ENCODE results near the gene SPARCL1.

The SPARCL1 gene

DNA sequence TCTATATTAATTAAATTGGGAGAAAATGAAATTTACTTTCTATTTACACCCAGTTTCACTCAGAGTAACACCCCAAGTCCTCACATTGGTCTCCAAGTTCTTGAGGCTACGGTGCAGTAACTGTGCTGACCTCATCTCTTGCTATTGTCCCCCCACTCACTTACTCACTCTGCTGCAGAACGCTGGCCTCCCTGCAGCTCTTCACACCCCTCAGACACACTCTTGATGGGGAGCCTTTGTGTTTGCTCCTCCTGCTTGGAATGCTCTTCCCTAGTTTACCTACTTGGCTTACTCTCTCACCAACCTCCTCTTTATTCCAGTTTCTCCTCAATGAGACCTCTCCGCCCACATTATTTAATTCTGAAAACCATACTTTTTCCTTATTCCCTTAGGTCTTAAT is 22.2 kb upstream of the SPARCL1 start:
- no peak for DNase-seq (ENCODE audit: insufficient read length, low spot score)
- FAIRE-seq = no peak
- TF ChIP-seq, protein P1, sequence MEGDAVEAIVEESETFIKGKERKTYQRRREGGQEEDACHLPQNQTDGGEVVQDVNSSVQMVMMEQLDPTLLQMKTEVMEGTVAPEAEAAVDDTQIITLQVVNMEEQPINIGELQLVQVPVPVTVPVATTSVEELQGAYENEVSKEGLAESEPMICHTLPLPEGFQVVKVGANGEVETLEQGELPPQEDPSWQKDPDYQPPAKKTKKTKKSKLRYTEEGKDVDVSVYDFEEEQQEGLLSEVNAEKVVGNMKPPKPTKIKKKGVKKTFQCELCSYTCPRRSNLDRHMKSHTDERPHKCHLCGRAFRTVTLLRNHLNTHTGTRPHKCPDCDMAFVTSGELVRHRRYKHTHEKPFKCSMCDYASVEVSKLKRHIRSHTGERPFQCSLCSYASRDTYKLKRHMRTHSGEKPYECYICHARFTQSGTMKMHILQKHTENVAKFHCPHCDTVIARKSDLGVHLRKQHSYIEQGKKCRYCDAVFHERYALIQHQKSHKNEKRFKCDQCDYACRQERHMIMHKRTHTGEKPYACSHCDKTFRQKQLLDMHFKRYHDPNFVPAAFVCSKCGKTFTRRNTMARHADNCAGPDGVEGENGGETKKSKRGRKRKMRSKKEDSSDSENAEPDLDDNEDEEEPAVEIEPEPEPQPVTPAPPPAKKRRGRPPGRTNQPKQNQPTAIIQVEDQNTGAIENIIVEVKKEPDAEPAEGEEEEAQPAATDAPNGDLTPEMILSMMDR (IDR thresholded peaks at IDR 0.05; ENCODE audit: insufficient read depth, missing control alignments) = no peak

DNA sequence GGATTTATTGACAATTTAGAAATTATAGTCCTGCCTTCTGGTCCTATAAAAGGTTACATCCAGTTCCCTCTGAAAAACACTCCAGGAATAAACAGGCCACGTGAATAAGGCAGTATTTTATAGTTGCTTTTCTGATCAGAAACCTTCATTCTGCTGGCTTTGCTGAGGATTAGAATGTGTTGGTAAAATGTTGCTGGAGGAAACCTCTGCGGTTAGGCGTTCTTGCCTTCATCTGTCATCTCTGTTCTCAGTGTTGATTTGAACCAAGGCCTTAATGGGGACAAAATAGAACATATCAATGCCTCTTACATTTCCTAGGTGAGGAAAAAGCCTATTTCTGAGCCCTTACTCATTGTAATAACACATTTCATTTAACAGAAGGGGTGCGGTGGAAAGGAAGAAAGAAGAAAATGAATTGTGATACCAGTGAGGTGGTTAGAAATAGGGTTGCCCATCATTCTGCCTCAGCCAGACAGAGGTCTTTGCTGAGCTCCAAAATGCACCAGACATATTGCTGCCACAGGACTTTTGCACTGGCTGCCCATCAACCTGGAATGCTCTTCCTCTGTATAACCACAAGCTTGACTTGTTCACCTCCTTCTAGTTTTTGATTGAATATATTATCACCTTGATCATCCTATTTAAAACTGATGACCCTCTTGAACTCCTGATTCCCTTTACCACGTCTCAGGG is 18.0 kb upstream of the SPARCL1 start:
- FAIRE-seq (no peak), DNase-seq (ENCODE audit: insufficient read length, low spot score) (no peak)
- TF ChIP-seq, protein P1 (IDR thresholded peaks at IDR 0.05; ENCODE audit: insufficient read depth, missing control alignments) = no peak

DNA sequence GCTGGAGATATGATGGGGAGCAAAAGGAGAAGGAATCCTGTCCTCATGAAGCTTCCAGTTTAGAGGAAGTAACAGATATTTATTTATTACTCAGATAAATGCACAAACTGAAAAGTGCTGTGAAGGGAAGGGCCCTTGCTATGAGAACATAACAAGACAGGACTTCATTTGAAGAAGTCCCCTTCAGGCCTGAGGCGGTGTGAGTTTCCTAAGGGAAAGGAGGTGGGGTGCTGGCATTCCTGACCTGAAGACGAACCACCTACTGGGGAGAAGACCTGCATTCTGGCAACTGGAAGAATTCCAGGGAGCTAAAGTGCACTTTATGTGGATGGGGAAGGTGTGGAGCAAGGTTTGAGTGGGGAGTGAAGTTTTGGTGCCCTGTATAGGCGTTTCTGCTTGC is 15.9 kb upstream of the SPARCL1 start:
- FAIRE-seq (no peak), DNase-seq (ENCODE audit: insufficient read length, low spot score) (no peak)
- TF ChIP-seq, protein P1 (IDR thresholded peaks at IDR 0.05; ENCODE audit: insufficient read depth, missing control alignments) = no peak

DNA sequence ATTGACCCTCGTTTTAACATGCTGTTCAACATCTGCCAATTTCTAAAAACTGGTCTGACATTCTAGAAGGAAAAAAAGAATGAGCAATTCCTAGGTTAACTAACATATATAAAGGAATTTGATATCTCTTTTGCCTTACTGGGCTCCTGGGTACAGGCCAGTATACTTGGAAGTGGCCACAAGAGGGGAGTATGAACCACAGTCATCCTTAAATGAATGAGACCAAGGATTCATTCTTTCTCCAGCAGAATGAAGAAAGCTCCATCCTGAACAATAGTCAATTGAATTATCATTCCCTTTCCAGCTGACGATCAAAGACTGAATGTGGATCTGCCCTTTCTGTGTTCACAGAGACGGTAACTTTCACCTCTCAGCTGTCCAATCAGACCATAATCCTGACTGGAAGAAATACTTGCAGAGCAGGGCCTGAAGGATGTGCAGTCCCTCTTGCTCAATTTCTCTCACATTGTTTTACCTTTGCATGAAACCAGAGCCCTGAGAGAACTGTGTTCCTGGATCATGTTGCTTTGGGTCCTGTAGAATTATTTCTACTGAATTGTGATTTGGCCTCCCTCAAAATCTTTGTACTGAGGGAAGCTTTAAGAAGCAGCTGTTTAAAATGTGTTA is 14.8 kb upstream of the SPARCL1 start:
- TF ChIP-seq, protein P1 (IDR thresholded peaks at IDR 0.05; ENCODE audit: insufficient read depth, missing control alignments) = peak; percentile 35
- FAIRE-seq (no peak), DNase-seq (ENCODE audit: insufficient read length, low spot score) (no peak)

DNA sequence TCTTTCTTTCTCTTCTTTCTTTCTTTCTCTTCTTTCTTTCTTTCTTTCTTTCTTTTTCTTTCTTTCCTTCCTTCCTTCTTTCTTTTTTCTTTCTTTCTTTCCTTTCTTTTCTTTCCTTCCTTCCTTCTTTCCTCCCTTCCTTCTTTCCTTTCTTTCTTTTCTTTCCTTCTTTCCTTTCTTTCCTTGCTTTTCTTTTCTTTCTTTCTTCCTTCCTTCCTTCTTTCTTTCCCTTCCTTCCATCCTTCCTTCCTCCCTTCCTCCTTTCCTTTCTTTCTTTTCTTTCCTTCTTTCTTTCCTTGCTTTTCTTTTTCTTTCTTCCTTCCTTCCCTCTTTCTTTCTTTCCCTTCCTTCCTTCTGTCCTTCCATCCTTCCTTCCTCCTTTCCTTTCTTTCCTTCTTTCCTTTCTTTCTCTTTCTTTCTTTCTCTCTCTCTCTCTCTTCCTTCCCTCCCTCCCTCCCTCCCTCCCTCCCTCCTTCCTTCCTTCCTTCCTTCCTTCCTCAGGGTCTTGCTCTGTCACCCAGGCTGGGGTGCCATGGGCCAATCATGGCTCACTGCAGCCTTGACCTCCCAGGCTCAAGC is 13.6 kb upstream of the SPARCL1 start:
- no peak for FAIRE-seq
- TF ChIP-seq, protein P1 (IDR thresholded peaks at IDR 0.05; ENCODE audit: insufficient read depth, missing control alignments) = no peak
- no peak for DNase-seq (ENCODE audit: insufficient read length, low spot score)

DNA sequence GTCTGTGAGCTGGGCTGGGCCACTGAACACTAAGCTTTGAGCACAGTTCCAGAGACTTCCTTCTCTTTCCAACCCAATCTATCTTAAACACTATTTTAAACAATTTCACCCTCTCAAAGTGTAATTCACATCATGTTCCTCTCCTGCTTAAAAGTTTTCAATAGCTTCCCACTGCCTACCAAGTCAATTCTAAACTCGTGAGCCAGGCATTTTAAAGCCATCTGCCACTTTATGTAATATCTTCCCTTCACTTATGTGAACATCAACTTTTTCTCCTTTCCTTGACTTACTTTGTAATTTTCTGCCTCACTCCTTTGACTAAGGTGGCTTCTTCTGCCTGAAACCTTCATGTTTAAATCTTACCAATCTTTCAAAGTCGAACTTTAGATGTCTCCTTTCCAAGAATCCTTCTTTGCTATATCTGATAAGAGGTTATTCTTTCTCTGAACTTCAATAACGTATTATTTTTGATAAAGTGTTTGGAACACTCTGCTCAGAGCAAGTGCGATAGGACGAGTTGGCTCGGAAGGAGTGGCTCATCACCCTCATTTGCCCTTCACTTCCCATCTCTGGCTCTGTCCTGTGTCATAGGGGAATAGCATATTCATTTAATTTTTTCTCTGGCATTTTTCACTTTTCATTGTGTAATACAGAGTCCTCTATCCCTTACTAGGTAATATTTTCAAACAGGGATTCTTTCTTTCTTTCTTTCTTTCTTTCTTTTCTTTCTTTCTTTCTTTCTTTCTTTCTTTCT is 13.0 kb upstream of the SPARCL1 start:
- DNase-seq (ENCODE audit: insufficient read length, low spot score) (no peak), FAIRE-seq (no peak)
- TF ChIP-seq, protein P1 (IDR thresholded peaks at IDR 0.05; ENCODE audit: insufficient read depth, missing control alignments) = no peak
